ENCODE measurements around the gene CST6.
"Not testable (repeated sequence)": the region's sequence is repeated elsewhere in the genome, so short reads cannot be mapped to it uniquely, and the experiment has no call there.

The CST6 gene

DNA sequence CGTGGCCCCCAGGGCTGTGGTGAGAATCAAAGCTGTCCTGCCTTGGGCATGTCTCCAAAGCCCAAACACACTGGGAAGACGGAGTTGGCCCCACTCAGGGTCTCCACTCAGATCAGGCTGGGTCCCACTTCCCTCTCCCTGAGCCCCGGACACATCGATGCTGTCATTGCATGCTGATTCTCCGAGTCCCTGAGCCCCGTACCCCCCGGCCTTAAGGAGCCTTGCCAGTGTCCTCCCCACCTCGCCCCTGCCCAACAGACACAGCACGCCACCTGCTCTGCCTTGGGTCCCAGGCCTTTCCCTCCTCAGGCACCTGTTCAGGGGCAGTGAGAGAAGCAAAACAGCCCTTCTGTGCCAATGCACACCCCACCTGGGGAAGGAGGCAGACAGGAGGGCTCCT, 24.5 kb upstream of the CST6 start:
- DNase-seq = no peak

DNA sequence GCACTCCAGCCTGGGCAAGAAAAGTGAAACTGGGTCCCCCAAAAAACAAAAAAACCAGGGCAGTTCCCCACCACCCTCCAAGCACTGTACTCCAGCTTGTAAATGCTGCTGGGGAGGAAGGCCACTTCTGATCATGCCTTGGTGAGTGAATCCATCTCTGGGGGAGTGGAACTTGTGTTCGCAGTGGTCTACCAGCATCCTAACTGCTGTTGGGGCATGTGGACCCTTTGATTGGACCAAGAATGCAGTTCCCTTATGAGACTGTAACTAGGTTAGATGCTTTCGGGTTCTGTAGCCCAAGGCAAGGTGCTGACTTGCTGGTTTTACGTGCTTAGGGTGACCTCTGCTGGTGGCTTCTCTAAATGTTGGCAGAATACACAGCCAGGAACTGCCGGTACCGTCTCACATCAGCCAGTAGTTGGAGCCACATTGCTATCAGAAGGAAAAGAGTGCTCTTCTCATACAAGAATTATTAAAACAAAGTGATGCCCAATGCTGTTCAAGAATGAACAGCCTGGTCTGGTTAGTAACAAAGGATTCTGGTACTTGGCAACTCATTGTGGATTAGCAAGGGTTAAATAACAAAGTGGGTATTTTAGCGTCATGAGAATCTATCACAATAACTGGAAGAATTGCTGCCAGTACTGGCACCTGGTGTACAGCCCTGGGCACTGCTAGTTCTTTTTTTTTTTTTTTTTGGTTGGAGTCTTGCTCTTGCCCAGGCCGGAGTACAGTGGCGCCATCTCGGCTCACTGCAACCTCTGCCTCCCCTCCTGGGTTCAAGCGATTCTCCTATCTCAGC, 22.8 kb upstream of the CST6 start:
- peak; percentile 90 for DNase-seq

DNA sequence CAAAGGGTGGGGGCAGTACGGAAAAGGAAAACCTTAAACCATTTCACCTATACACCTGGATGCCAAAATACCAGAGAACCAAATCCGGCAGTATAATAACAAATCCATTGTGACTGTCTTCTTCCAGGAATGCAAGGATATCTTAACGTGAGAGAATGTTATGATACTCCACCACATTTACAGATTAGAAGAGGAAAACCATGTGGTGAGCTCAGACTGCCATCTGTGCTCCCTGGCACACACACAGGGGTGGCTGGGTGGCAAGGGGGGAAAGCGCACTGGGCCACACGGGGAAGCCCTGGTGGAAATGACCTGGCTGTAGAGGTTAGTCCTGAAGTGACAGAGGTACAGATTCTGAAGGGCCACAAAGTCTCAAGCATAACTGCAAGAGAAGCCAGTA, 19.8 kb upstream of the CST6 start:
- no peak for DNase-seq

DNA sequence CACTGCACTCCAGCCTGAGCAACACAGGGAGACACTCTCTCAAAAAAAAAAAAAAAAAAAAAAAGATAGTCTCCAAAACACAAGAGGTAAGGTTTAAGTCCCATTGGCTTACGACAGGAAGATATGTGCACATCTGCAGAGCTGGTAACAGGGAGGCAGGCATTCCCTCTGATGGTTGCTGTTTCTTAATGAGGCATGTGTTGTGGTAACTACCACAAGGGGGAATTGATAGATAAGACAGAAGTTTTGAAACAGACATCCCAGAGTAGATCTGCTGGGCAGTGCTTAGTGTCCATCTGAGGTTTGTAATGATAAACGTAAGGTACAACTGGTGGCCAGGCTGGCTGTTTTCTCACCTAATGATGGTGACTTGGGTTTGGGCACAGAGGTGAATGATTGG, 14.5 kb upstream of the CST6 start:
- DNase-seq = no peak

DNA sequence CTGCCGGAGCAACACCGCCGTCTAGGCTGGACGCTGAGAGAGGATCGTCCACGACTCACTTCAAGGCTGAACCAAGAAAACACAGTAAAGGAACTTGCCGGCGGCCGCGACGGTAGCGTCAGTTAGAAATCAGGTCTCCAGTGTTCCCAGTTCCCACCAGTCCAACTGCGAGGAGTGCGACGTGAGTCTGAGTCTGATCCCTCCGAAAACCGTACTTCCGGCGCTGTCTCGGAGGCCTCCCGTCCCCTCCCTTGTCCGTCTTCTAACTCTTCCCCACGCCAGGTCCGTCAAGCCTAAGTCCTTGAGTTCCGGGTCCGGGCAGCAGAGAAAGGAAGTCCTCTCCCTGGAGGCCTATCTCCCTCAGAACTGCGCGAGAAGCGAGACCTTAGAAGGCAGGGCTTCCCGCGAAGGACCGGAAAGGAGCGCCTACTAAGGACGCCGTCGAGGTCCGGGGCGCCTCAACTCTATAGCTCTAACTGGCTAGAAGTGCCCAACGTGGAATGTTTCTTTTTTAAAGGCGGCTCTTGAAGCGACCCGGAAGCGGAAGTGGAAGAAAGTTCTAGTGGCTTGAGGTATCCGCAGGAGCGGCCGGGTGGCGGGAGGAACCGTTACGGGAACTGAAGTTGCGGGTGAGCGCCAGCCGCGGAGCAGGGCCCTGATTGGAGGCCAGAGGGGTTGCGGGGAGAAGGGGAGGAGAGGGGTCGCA, 9.7 kb upstream of the CST6 start, which contains the start of the genes BANF1 and EIF1AD:
Gene BANF1, plus strand, starts transcription at position 562 of the 706 bp plus-strand sequence. CDS start 748 bp downstream, outside the sequence.
Gene EIF1AD, minus strand, starts transcription at position 216 of the 706 bp plus-strand sequence. CDS start 1,768 bp downstream, outside the sequence.
- DNase-seq = peak; percentile 96

DNA sequence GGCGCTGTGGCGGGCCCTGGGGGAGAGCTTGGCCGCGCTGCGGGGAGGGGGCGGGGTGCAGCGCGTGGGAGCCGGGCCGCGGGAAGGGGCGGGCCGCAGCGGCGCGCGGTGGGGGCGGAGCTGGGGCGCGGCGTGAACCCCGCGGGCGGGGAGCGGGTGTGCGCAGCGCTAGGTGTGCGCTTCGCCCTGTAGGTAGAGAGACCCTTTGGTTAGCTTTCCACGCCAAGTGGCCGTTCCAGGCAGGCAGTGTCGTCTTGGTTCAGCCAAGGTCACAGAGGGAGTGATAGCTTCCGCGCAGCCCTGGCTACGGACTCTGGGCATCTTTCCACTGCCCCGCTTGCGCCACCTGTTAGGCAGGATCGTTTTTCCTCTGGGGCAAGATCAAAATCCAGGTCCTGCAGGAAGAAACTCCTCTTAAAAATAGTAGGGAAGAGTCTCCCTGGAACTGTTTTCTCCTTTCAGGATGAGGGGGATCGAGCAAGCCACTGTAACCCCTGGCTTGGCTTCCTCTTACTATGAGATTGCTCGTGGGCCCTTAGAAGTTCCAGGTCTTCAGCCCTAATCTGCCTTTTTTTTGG, 9.1 kb upstream of the CST6 start:
- DNase-seq = peak; percentile 53

DNA sequence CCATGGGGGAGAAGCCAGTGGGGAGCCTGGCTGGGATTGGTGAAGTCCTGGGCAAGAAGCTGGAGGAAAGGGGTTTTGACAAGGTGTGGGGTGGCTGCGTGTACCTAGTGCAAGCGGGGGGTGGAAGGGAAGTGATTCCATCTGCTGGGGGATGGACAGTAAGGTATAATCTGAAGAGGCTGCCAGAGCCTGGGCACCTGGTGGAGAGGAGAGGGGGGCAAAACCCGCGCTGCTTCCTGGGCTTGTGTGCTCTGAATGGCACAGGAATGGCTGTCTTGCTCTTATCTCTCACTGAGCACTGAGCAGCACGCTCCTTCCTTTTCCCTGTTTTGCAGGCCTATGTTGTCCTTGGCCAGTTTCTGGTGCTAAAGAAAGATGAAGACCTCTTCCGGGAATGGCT, 8.5 kb upstream of the CST6 start:
- DNase-seq = no peak

DNA sequence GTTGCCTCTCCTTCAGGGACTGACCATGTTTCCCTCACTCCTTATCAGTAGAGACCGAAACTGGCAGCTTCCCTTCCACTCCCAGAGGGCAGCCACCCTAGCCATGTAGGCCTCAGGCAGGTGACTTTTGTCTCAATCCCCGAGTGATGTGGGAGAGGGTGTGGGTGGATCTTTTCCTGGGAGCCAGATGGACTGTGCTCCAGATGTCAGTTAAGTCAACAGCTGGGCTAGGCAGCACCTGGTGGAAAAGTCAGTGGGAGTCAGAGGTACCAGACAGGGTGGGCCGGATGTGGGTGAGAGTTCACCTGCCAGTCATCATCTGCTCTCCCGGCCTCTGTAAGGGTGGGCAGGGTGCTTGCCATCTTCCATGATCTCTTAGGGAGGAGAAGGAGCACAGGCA, 7.6 kb upstream of the CST6 start:
- DNase-seq = no peak

DNA sequence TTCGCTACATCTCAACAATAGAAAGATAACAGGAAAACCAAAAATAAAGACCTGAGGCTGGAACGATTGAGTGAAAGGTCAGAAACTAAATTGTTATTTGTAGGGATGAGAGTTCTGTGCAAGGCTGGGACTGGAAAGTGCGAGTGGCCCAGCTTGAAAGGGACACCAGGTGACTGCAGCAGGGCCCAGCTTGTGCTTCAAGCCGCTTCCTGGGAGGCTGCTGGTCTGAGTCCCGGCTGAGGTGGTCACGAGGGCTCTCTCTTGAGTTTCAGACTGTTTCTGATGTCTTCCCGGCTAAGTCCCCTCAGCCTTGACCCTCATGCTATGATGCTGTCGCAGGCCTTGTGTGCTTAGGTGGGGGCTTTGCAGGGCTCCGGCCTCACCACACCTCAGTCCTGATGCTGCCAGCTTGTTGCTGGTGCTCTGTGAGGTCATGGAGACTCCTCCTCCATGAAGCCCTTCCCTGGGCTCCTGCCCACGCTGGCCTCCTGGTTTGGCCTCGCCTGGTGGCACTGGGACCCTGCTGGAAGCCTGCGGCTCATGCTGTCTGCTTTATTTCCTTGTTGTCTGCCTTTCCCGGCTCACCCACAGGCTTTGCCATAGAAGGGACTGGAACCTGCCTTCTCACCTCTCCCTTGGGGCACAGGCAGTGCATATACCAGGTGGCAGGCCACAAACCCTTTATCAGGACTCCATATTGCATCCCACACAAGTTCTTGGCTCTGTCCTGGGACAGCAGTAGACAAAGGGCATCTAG, 5.5 kb upstream of the CST6 start:
- DNase-seq = no peak

DNA sequence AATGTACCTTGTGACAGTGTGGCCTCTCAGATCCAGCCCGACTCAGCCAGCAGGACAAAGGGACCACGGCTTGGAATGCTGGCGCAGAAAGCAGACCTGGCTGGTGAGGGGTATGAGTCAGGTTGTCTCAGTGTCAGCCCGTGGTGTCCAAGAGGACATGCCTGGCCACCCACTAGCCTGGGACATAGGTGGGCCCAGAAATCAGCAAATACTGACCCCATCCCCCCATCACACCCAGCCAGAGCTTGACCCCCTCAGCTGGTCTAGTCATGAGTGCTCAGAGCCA, 5.0 kb upstream of the CST6 start:
- no peak for DNase-seq

DNA sequence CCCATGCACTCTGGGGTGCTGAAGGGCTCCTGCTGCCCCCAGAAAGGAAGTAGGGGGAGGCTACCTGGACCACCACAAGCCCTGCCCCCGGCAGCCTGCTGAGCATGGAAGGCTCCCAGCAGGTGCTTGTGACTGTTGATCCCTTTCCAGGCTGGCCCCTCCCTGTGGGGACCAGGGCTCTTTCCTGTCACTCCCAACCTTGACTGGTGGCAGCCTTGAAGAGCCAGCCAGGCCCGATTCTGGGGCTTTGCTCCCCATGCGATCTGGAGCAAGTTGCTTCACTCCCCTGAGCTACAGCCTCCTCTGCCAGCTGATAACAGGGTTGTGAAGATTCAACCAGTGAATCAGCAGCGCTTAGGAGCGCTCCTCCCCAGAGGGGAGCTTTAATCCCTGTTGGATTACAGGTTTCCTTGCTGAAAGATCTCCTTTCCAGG, 4.6 kb upstream of the CST6 start:
- no peak for DNase-seq

DNA sequence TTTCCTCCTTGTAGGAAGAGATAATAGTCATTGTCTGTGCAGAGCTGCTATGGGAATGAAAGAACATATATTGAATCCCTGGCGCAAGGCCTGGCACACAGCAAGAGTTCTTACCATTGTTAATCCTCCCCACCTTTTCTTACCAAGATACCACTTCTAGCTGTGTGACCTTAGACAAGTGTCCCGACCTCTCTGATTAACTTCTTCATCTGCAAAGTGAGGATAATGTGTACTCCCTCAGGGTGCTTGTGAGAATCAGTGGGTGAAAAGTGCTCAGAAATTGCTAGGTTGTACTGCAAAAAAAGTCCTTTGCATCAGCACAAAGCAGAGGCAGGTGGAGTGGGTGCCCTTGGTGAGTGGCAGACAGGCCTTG, 3.7 kb upstream of the CST6 start:
- no peak for DNase-seq

DNA sequence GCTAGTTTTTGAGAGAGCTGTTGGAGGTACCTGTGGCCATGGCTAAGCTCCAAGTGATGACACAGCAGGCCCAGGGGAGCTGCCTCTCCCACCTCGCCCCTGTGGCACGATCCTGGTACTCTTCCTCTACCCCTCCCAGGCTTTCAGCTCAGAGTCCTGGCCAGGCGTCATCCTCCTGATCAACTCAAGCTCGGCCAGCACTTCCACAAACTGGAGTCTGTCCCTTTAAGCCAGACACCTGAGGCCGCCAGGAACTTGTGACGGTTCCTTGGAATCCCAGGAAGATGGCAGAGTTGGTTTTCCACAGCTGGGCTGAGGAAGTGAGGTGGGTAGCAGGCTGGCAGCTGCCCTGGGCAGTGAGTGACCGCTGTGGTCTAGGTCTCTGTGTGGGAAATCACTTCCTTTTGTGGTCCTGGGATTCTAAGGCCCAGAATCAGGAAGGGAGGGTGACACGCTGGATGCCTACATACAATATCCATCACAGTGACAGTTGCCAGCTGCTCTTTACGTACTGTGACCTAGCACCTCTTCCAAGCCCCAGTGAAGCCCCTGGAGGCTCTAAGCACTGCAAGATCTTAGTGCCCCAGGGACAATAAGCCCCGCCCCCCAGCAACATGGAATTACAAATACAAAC, 3.2 kb upstream of the CST6 start:
- no peak for DNase-seq

DNA sequence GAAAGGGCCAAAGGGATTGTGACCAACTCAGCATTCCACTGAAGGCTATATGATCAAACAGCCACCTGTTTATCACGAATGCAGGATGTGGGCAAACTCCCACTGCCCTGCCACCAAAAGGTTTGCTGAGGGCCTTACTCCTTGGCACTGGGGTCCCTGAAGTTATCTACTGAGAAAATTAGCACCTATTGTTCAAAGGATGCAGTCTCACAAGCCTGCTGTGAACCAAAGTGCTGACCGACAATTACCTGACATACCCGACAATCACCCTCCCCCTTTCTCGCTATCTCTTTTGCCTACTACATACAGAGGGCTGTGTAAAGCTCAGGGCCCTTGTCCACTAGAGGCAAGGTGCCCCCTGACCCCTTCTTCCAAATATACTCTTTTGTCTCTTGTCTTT, 1.8 kb upstream of the CST6 start:
- DNase-seq = not testable (repeated sequence)

DNA sequence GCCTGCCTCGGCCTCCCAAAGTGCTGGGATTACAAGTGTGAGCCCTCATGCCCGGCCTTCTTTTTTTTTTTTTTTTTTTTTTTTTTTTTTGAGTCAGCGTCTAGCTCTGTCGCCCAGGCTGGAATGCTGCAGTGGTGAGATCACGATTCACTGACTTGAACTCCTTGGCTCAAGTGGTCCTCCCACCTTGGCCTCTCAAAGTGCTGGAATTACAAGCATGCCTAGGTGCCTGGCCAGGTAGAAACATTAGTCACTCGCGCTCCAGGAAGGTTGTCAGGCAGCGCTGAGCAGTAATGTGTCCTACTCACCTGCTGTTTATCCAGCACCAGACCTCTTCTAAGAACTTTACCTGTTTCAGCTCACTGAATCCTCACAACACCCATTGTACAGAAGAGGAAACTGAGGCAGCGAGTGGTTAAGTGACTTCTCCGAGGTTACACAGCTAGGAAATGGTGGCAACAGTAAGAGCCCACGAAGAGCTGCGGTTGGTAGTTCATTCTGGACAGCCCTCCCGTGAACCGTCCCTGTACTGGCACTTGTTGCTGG, 496 bp upstream of the CST6 start:
- peak; percentile 44 for DNase-seq

DNA sequence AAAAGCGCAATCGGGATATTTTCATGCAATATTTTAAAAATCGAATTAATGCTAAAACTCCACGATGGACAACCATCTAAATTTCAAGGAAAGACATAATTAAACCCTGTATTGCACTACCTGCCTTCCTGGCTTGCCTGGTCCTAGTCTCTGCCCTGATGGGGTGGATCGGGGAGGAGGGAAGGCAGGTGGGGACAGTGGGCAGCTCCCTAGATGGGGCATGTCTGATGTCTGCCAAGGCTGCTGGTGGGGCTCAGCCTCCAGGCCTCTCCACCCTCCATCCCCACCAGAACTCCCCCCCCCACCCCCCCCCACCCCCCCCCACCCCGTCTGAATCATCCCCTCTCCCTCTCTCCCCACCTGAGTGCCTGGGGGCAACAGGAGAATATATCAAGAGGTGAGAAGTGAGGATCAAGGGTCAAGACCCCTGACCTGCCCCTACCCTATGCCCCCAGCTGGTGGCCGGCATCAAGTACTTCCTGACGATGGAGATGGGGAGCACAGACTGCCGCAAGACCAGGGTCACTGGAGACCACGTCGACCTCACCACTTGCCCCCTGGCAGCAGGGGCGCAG, 650 bp downstream of the CST6 start:
- no peak for DNase-seq

DNA sequence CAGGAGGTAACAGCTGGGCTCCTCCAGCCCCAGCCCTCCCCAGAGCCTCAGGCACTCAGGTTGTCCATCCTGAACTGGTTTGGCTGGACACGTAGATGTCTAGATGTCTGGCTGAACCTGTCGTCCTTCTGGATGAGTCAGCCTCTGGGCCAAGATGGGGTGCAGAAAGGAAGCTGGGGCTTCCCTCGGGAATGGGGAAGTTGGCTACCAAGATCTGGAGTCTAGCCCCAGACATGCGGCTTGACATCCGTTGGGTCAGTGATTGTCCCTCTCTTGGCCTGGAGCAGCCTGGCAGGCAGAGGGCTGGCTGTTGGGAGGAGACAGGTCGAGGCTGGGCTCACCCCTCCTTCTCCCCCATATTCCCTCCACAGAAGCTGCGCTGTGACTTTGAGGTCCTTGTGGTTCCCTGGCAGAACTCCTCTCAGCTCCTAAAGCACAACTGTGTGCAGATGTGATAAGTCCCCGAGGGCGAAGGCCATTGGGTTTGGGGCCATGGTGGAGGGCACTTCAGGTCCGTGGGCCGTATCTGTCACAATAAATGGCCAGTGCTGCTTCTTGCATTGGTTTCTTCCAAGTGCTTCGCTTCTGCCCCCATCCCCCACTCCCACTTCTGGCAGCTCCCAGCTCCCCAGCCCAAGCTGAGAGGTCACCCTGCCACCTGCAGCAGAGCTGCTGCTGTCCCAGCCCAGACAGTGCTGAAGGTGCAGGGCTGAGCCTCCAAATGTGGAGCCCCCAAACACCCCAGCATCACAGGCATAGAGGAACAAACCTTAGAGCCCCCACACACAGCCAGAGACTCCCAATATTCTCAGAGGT, 1.3 kb downstream of the CST6 start:
- DNase-seq = no peak

DNA sequence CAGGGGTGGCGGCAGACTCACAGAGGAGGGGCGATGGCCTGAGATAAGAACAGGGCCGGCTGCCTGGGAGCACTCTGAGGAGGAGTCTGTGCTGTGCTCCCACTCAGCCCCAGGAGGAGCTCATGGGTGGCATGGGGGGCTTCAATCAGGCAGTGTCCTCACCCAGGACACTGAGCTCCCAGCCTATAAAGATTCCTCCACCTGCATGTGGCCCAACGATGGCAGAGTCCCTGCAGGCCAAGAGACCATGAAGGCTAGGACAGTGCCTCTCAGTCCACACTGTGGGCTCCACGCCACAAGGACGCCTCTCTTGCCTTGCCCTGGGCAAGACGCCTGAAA, 1.9 kb downstream of the CST6 start:
- DNase-seq = no peak

DNA sequence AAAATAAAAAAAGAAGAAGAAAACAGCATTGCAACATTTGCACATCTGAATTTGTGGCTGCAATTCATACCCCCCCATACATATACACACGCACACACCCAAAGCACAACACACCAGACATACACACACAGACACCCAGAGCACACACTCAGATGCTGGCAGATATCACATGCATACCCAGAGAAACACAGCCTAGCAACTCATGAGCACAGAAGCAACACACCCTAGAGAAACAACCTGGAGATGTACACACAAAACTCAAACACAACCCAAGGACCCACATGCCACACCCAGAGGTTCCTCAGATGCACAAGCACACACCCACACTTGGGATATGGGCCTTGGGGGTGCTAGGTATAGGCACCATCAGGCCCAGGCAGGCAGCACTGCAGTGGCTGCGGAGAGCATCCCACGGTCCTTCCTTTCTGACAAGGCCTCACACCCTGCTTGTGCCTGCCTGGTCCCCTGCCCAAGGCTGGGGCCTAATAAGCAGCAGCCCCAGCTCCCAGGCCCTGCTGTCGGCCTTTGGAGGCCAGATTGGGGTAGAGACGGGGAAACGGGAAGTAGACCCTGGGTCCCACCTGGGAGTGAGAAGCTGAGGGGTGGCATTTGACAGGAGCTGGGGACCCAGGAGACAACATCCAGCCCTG, 3.1 kb downstream of the CST6 start:
- DNase-seq = no peak

DNA sequence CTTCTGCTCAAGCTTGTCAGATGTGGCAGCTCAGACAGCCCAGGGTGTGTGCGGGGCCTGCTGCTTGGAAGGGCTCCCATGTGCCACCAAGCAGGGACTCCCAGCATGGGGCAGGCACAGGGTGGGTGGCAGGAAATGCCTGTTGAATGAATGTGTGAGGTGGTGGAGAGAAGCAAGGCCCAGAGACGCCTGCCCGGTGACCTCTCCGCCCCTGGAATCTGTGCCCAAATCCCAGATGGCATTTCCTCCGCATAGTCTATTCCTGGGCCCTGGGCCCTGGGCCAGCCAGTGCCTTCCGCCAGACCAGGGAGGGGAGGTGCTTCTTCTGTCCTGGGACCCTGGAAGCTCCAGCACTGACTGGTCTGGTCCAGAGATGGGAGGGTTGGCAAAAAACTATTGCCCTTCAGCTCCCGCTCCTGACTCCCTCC, 3.7 kb downstream of the CST6 start:
- DNase-seq = no peak
